22Rv1 (cell line): ENCODE data around the gene MMP23B.

ENCODE experiments used
- H3K27ac ChIP-seq: fragments of 450-650 bp; 2 replicates; pipeline ENCODE4 v1.5.1; 2017
- ZFX ChIP-seq: fragments of 450-650 bp; IDR thresholded peaks from 2 replicates; pipeline ENCODE4 v1.6.1; 2017; ENCODE audit warnings: antibody characterized with exemption, borderline replicate concordance
- TF ChIP-seq, protein P1 (sequence below): fragments of 450-650 bp; IDR thresholded peaks from 2 replicates; pipeline ENCODE4 v1.5.1; 2017; ENCODE audit warnings: mild to moderate bottlenecking

The MMP23B gene

DNA sequence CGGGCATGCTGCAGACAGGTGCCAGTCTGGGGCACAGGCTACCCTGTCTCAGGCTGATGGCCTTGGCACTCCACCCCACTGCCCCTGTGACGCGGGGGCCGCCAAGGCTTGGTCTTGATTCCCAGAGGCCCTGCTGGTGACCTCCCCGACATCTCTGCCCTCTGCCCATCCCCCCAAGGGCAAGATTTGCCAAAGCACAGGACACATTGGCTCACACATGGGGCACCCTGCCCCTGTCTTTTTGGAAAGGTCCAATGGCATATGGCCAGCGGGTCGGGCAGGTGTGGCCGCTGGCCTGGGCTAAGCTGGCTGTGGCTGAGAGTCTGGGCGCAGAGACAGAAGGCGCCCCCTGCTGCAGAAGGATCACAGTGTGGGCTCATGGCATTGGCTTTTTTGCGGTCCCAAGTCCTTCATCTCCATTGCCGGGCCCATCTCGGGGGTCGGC, 12.0 kb upstream of the MMP23B start:
- TF ChIP-seq ZFX, result no peak
- TF ChIP-seq, protein P1, sequence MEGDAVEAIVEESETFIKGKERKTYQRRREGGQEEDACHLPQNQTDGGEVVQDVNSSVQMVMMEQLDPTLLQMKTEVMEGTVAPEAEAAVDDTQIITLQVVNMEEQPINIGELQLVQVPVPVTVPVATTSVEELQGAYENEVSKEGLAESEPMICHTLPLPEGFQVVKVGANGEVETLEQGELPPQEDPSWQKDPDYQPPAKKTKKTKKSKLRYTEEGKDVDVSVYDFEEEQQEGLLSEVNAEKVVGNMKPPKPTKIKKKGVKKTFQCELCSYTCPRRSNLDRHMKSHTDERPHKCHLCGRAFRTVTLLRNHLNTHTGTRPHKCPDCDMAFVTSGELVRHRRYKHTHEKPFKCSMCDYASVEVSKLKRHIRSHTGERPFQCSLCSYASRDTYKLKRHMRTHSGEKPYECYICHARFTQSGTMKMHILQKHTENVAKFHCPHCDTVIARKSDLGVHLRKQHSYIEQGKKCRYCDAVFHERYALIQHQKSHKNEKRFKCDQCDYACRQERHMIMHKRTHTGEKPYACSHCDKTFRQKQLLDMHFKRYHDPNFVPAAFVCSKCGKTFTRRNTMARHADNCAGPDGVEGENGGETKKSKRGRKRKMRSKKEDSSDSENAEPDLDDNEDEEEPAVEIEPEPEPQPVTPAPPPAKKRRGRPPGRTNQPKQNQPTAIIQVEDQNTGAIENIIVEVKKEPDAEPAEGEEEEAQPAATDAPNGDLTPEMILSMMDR, result peak; percentile 27; the same call in 1 of the 2 replicates
- no peak overlapping the region for H3K27ac ChIP-seq

DNA sequence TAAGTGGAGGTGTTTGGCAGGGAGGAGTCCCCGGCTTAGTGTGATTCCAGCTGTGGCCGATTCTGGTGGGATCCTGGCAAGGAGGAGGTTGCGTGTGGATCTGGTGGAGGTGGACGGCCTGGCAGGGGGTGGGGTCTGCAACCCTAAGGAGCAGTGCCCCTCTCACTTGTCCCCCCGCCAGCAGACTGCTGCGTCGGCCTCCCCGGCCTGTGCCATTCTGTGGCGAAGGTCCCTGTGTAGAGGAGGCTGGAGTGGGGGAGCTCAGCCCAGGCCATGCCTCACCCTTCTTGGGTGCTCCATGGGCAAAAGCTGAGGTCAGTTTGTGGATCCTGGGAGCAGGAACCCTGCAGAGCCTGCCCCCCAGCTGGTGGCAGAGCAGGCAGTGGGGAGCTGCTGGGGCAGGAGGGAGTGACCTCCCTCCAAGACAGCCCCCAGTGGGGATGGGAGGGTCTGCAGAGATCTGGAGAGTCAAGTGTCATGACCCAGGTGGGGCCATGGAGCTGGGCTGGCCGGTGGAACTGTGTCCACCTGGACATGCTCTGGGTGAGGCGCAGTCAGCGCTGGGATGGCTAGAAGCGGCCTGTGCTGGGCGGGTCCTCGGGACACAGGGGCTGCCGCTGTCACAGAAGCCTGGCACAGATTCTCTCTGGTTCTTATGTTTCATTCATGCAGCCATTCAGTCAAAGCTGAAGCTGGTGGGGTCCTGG, 11.4 kb upstream of the MMP23B start:
- H3K27ac ChIP-seq, result no peak overlapping the region
- no peak for TF ChIP-seq ZFX
- TF ChIP-seq, protein P1, result no peak

DNA sequence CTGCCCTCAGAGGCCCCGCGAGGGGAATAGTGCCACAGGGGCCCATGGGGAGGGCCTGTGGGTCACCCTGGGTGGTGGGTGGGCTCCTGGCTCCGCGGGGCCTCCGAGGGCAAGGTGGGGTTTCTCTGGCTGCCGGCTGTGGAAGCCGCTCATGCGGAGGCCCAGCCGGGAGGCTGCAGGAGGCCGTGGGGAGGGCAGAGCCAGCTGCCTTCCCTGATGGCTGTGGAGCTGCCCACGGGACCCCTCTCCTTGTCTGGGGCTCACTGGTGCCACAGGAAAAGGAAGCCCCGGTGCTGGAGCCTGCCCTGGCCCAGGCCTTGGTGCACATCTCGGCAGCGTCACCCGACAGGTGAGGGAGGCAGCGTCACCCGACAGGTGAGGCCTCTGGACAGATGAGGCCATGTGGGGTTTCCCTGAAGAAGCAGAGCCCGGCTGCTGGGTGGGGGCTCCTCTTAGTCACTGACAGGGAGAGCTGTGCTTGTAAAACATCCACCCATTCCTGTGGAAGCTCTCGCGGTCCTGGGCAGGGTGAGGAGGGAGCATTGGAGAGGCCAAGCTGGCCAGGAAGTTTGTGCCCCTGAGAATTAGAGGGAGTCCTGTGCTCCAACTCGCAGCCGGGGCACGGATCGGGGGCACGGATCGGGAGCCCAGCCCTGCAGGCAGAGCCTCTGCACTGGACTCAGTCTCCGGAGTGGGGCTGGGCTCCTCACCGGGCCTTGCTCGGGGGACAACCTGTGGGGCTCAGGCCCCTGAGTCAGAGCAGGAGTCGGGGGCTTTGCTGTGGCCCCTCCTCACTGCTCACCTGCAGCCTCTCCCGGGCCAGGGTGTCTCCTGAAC, 10.6 kb upstream of the MMP23B start:
- no peak overlapping the region for H3K27ac ChIP-seq
- no peak for TF ChIP-seq ZFX
- TF ChIP-seq, protein P1, result no peak

DNA sequence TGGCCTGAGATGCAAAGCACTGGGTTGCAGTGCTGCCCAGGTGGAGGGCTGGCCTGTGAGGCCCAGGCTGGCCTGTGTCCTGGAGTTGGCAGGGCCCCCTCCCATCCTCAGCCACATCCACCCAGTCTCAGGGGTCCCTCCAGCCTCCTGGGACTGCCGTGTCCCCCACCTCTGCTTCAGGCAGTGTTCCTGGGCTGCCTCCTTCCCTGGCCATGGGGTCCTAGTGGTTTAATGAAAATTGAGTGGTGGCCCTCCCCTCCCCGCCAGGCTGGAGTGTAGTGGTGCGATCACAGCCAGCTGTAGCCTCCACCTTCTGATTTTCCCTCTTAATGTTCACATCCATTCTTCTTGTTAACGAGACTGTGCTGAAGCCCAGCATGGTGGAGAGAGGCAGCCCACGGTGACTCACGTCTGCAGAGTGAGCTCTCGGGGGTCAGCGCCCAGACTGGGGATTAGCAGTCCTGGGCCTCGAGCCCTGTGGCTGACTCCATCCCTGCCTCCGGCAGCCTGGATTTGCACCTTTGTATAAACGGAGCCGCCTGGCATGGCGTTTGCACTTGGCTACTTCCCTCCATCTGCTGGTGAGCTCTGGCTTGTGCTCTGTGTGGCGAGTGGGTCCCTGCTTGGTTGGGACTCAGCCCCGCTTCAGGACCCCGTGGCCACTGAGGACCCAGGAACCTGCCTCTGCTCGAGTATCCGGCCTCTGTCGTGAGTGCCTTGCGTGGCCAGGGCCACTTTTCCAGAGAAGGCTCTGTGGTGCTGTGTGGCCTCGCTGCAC, 9.8 kb upstream of the MMP23B start:
- H3K27ac ChIP-seq, result no peak overlapping the region
- no peak for TF ChIP-seq ZFX
- TF ChIP-seq, protein P1, result no peak

DNA sequence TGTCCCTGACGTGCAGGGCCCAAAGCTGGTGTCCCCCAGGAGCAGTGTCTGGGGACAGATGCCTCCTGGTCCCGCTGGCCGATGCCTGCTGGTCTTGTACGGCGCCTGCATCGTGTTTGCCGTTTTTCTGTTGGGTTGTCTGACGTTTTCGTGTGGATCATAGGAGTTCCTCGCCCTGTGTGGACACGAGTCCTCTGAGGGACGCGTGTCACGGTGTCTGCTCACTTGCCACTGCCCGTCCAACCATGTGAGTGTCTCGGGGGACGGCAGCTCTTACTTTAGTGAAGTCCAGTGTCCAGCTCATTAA, 9.2 kb upstream of the MMP23B start:
- TF ChIP-seq ZFX, result no peak
- TF ChIP-seq, protein P1, result no peak
- H3K27ac ChIP-seq, result no peak overlapping the region

DNA sequence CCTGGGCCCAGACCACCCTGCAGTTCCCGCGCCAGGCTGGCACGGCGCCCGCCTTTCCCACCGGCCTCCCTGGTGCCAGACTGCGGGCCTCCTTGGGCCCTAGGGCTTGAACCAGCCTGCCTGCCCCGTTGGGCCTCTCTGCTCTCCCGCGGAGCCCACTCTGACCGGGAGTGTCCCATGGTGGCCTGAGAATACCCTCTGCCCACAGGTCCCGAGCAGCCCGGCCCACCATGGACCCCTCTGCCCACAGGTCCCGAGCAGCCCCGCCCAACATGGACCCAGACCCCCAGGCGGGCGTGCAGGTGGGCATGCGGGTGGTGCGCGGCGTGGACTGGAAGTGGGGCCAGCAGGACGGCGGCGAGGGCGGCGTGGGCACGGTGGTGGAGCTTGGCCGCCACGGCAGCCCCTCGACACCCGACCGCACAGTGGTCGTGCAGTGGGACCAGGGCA, 8.8 kb upstream of the MMP23B start:
- no peak for TF ChIP-seq ZFX
- TF ChIP-seq, protein P1, result no peak
- no peak overlapping the region for H3K27ac ChIP-seq
